Fibroblast of skin of right biceps (primary cell): ENCODE data around the gene SSRP1.
"Not testable (repeated sequence)": the region's sequence is repeated elsewhere in the genome, so short reads cannot be mapped to it uniquely, and the experiment has no call there.

ENCODE experiments used
- DNase-seq: peaks from one replicate; pipeline ENCODE4 v3.0.0-alpha.2; 2013

The SSRP1 gene

DNA sequence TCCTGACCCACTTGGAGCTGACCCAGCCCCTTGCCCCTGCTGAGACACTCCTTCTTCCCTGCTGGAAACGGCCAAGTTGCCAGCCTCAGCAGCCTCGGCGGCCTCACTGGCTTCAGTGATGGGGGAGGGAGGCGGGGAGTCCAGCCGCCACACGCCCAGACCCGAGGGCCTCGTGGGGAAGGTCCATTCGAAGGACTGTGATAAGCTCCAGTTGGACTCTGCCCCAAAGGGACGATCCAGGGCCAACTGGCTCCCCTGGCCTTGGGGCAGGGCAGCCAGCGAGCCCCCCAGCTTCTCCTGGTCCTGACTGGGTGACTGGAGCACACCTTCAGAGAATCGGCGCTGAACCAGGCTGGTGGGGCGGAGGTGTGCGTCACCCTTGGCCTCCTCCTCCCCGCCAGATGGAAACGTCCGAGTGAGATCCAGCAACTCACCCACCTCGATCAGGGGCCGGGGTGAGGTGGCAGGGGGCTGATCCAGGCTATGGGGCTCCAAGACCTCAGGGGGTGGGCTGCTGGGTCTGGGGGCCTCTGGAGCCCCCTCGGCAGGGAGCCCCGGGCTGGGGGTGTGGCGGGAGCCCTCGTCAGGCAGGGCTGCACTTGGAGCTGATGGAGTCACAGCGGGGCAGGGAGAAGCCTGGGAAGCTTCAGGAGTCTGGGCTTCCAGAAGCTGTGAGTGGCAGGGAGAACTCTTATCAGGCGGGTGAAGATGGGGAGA, 22.5 kb downstream of the SSRP1 start:
- no peak for DNase-seq

DNA sequence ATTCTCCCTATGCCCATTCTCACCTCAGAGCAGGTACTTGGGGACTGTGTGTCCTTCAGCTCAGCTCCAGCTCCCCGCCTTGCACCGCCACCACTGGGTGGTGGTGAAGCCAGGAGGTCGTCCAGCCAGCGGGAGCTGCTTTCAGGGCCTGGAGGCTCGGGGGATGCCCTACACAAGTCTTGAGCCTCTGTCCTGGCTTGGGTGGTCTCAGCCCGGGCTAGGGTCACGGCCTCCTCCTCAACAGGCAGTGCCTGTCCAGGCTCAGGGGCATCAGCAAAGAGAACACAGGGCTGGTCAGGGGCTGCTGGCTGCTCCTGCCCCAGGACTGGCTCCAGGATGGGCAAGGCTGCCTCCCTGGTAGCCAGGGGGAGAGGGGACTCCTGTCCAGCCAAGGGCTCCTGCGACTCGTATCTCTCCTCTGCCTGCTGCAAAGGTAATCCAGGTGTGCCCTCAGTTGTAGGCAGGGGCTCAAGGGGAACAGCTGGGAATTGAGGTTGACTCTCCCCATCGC, 23.1 kb downstream of the SSRP1 start:
- no peak for DNase-seq

- DNase-seq, result peak; percentile 97
These were observed 24.4 kb downstream of the SSRP1 start for GRCh38 chr11:57311109-57311936.

- DNase-seq, result no peak
These were observed 25.0 kb downstream of the SSRP1 start for GRCh38 chr11:57310630-57311086.

DNA sequence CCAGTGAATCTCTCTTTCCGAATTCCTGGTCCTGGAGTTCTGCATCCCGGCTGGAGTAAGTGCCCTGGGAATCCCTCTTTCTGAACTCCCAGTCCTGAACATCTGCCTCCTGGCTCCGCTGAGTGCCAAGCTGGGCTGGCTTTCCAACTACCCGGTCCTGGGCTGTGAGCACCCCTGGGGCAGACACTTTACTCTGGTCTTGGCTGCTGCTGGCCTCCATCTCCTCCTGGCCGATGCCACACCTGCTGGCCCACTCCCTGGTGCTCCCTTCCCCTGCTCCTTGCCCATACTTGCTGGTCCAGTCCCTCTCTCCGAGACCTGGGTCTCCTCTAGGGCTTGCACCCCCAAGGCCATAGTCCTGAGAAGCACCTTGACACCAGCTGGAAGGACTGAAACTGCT, 25.6 kb downstream of the SSRP1 start:
- no peak for DNase-seq

DNA sequence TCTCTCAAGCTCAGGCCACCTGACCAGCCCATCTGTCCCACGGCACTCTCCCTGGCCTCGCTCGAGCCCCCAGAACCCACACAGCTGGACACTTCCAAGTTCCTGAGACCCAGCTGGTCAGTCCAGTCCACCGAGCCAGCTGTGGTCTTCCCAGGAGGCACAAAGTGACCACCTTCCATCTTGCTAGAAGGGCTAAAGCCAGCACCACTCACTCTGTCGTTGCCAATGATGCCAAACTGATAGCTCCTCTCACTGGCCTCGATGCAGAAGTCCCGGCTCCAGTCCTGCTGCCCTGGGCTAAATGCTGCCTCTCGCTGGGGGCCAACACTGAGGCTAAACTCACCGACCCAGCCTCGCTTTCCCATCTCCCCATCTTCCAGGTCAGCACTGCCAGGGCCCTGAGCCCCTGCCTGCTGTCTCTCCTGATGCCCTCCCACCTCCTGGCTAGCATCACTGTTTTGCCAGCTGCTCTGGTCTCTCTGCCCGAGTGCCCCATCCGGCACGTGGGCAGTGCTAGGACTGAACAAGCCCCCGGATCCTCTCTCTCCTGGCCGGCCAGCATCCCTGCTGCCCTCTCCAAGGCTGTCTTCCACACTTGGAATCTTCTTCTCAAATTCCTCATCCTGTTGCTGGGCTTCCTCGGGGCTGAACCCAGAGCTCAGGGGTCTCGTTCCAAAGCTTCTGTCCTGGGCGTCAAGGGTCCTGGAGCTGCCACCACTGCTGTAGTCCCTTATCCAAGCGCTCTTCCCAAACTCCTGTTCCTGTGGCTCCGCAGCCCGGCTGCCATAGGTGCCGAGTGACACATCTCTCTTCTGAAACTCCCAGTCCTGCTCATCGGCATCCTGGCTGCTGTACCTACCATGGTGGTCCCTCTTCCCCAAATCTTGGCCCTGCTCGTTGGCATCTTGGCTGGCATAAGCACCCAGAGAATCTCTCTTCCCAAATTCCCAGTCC, 26.3 kb downstream of the SSRP1 start:
- DNase-seq, result no peak

DNA sequence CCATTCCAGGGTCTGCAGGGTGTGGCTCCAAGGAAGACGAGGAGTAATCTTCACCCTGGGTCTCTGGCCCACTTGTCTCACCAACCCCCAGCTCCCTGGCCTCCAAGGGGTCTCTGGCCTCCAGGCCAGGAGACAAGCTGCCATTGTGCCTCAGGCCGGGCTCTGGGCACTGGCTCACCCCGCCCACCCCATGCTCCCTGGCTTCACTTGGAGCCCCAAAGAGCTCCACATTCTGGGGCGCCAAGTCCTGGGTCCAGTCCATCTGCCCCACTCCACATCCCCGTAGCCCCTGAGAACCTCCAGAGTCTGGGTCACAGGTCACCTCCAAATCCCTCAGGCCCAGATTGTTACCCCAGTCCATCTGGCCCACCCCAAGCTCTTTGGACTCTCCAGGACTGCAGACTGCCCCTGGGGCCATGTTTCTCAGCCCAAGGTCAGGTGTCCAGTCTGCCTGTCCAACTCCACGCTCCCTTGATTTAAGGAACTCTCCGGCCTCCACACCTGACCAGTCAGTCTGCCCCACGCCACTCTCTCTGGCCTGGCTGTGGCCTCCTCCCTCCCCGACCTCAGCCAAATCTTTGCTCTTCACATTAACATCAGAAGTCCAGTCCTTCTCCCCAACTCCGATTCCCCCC, 27.1 kb downstream of the SSRP1 start:
- DNase-seq, result no peak

GRCh38 chr11:57307666-57308270, 27.9 kb downstream of the SSRP1 start:
- DNase-seq, result no peak

- no peak for DNase-seq
These were observed 28.6 kb downstream of the SSRP1 start for GRCh38 chr11:57306940-57307565.

DNA sequence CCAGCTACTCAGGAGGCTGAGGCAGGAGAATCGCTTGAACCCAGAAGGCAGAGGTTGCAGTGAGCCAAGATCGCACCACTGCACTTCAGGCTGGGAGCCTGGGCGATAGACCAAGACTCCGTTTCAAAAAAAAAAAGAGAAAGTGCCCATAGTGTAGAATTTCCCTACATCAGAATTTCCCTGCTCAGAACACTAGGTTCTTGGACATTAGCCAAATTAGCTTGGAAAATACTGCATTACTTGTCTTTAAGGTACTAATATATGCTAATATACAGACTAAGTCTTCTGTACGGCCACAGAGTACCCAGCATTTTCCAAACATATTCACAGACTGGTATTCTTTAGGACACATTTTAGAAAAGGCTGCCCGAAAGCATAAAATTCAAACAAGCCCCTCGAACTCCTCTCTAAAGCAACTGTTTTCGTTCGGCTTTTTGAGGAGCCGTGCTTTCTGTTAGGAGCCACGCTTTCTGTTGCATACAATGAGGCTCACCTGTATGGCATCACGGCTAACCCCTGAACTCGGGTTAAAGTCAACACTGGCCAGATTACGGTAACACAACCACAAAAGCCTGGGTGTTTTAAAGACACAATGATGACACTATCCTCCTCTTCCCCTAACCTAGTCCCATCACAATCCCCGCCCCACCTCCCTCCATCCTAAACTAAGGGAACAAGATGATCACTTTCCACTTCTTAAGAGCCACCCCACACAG, 29.4 kb downstream of the SSRP1 start:
- DNase-seq, result no peak

DNA sequence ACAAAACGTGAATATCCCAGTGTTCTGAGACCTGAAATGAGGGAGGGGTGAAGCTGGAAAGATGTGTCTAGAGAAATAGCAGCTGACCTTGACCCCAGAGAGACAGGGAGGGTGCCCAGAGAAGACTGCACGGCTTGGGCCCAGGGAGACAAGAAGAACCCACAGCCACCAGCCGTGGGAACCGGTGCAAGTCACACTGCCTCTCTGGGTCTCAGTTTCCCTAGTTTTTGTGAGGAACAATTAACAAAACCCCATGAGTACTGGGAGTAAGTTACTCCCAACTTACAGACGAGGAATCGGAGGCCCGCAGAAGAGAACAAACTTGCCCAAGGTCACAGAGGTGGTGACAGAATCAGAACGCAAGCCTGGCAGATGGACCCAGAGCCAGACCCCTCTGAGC, 30.2 kb downstream of the SSRP1 start:
- DNase-seq, result no peak

DNA sequence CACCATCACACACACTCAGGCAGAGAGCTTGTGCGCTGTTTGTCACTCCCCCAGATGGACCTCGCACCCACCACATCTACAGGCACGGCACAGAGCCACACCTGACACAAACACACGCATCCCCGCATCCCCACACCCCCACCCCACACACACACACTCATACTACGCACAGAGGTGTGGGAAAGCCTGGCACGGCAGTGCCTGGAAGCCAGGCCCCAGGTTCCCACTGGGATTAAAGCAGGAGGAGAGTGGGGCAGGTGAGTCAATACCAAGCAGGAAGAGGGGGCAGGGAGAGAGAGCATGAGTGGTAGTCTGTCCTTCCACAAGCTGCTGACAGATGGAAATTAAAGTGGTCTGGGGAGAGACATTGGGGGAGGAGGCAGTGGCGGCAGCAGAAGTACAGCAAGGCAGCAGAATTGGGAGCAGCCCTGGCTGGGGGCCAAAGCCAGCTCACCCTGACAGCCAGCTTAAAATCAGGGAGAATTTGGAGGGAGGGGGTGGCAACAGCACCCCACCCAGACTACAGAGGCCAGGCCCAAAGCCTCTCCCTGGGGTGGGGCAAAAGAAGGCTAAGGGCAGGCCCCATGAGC, 31.6 kb downstream of the SSRP1 start:
- peak; percentile 85 for DNase-seq

- DNase-seq, result peak; percentile 54
These were observed 32.3 kb downstream of the SSRP1 start for GRCh38 chr11:57303280-57303989.

DNA sequence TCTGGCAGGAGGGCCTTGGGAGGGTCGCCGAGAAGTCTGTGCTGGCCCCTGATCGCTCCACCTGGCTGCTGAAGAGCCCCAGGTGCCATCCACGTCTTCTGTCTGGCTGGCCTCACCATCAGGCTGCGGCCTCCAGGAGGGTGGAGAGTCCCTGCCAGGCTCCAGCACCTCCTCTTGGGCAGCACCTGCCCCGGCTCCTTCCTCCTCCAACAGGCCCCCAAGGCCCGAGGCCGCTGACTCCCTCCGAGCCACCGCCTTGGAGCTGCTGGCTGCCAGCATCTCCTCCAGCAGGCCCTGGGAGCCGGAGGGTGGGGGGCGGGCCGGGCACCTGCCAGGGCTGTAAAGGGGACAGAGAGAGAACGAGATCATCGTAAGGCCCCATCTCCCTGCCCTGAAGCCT, 33.2 kb downstream of the SSRP1 start:
- no peak for DNase-seq

GRCh38 chr11:57301711-57302423, 33.8 kb downstream of the SSRP1 start:
- no peak for DNase-seq

DNA sequence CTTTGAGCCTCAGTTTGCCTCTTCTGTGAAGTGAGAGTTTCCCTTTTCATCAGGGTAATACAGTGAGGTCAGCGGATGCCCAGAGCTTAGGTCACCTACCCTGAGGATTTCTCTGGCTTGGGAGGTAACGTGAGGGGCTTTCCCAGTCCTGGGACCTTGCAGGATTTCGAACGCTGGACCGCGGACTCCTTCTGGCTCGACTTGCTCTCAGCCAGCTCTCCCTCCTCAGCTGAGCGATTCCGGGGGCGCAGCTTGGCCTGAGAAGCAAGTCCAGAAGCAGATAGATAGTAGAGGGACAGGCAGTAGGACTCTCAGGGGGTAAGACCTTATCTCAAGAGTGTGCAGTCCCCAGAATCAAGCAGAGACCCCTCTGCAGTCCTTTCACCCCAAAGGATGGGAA, 34.9 kb downstream of the SSRP1 start:
- DNase-seq, result no peak

DNA sequence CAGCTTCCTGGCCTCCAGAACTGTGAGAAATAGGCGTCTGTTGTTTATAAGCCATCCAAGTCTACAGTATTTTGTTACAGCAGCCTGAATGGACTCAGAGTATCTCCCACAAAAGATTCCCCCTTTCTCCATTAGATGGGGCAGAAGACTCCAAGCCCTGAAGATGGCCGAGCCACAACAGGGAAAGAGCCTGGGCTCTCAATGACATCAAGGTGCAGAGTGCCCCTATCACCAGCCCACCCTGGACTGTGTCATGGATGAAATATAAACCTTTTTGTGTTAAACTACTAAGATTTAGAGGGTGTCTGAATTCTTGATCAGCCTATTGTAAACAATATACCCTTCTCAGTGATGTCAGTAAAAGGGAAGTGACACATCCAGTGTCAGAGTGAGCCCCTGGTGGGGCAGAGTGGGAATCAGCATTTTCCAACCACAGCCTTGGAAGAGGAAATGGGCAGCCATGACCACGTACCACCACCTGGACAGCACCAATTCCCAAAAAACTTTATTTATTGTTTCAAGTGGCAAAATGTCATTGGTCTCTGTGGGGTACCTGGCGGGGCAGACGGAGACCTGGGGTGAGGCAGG, 36.4 kb downstream of the SSRP1 start:
- no peak for DNase-seq

DNA sequence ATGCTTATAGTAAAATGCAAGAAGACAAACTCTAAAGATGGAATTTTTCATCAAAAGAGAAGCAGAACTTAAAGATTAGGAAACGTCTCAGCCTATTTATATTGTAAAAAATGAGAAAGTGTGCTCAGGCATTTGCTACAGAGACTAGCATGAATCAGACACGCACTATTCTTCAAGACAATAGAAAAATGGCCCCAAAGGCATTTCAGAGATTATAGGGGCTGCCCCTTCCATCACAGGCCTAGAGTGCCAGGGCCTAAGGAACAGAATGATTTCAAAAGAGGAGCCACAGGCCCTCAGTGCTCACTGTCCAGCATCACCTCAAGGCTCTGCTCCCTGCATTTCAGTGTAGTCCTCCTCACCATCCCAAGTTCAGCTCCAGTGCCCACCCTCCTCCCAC, 38.5 kb downstream of the SSRP1 start:
- DNase-seq, result no peak

GRCh38 chr11:57296205-57296604, 39.5 kb downstream of the SSRP1 start:
- not testable (repeated sequence) for DNase-seq
